ENCODE results near the gene TLN1.
A peak's percentile ranks its signal among the peaks of the same experiment; 100 is the strongest.

The TLN1 gene

GRCh38 chr9:35737143-35737542, 5.1 kb upstream of the TLN1 start:
- ChIA-PET POLR2A (interaction anchor here (0.8 to 5.3 kb wide), 2 partner anchors 9 to 10 kb away, joined by 4 to 57 read pairs; partner anchors contain the start of genes GBA2 and RGP1), CTCF (interaction anchor here (0.8 to 4.6 kb wide), 8 partner anchors 8 to 91 kb away, joined by 3 to 22 read pairs (median 4); no protein-coding TSS in a partner anchor)
- peaks cover 8% of the 10 kb centered on the region for H3K4me1 ChIP-seq (ENCODE audit: control insufficient read depth, insufficient read depth, low read length)
- no peak overlapping the region for H3K4me3 ChIP-seq (ENCODE audit: low read depth, low read length)
- TF ChIP-seq ZNF600 (tag by site-specific recombination; IDR thresholded peaks at IDR 0.05) (0 out of 2 replicates have a peak, but pooled peaks have one; percentile 13), ZNF707 (tag by site-specific recombination; IDR thresholded peaks at IDR 0.05) (no peak)
- peaks cover 22 to 87% of the 10 kb centered on the region in 2 experiments; a peak in 2 of 3 replicates for H3K36me3 ChIP-seq (ENCODE audit: control insufficient read depth in 2 of 2, insufficient read depth in 1 of 2, low read length in 2 of 2)
- H3K9me3 ChIP-seq (ENCODE audit: control insufficient read depth, insufficient read depth, low read depth, low read length), result no peaks in the 10 kb centered on the region
- H3K27ac ChIP-seq (ENCODE audit: extremely low read depth, low read depth, low read length), result no peak overlapping the region

GRCh38 chr9:35736201-35736633, 4.2 kb upstream of the TLN1 start:
- Histone ChIP-seq H3K27ac (ENCODE audit: extremely low read depth, low read depth, low read length) (no peak overlapping the region), H3K36me3 (ENCODE audit: control insufficient read depth in 2 of 2, insufficient read depth in 1 of 2, low read length in 2 of 2) (peaks cover 19 to 77% of the 10 kb centered on the region in 2 experiments; a peak in 2 of 3 replicates)
- POLR2A ChIA-PET, result interaction anchor here (1.2 to 5.3 kb wide), 3 partner anchors 11 to 76 kb away, joined by 4 to 57 read pairs (median 4); partner anchors contain the start of genes GBA2, MSMP, RGP1 and SPAG8

More at GRCh38 chr9:35736201-35736633, 4.2 kb upstream of the TLN1 start:
- peaks cover 8% of the 10 kb centered on the region for H3K4me1 ChIP-seq (ENCODE audit: control insufficient read depth, insufficient read depth, low read length)
- no peak overlapping the region for H3K4me3 ChIP-seq (ENCODE audit: low read depth, low read length)
- CTCF ChIA-PET, result interaction anchor here (0.6 to 4.6 kb wide), 23 partner anchors 10 to 216 kb away, joined by 3 to 51 read pairs (median 4); partner anchors contain the start of genes GBA2 and RGP1
- H3K9me3 ChIP-seq (ENCODE audit: control insufficient read depth, insufficient read depth, low read depth, low read length), result no peaks in the 10 kb centered on the region
- TF ChIP-seq ZNF416 (tag by site-specific recombination; IDR thresholded peaks at IDR 0.05), result no peak
- no peak for TF ChIP-seq ZNF214 (tag by site-specific recombination; IDR thresholded peaks at IDR 0.05; ENCODE audit: borderline replicate concordance)
- TF ChIP-seq INSM2 (tag by site-specific recombination; IDR thresholded peaks at IDR 0.05), result no peak
- TF ChIP-seq CTCF (tag by site-specific recombination; IDR thresholded peaks at IDR 0.05), result peak; percentile 54
- TF ChIP-seq PATZ1 (tag by site-specific recombination; IDR thresholded peaks at IDR 0.05), result no peak
- no peak for TF ChIP-seq ZNF37A (tag by site-specific recombination; IDR thresholded peaks at IDR 0.05)
- TF ChIP-seq ZNF335 (tag by site-specific recombination; conservative IDR thresholded peaks at IDR 0.05), result no peak
- TF ChIP-seq ZFP37 (tag by site-specific recombination; IDR thresholded peaks at IDR 0.05), result 0 out of 2 replicates have a peak, but pooled peaks have one; percentile 48
- peak; percentile 58 for TF ChIP-seq ZNF654 (tag by site-specific recombination; IDR thresholded peaks at IDR 0.05; ENCODE audit: low read depth)
- no peak for TF ChIP-seq GLI4 (tag by site-specific recombination; IDR thresholded peaks at IDR 0.05)
- no peak for TF ChIP-seq PRDM6 (tag by site-specific recombination; IDR thresholded peaks at IDR 0.05)
- no peak for TF ChIP-seq ZNF112 (tag by site-specific recombination; IDR thresholded peaks at IDR 0.05)
- TF ChIP-seq ZNF133 (tag by site-specific recombination; IDR thresholded peaks at IDR 0.05), result no peak
- no peak for TF ChIP-seq ZIC2 (tag by site-specific recombination; IDR thresholded peaks at IDR 0.05)
- no peak for TF ChIP-seq ZNF837 (tag by site-specific recombination; IDR thresholded peaks at IDR 0.05)
- 0 out of 2 replicates have a peak, but pooled peaks have one; percentile 50 for TF ChIP-seq ZNF600 (tag by site-specific recombination; IDR thresholded peaks at IDR 0.05)
- TF ChIP-seq ZSCAN16 (tag by site-specific recombination; IDR thresholded peaks at IDR 0.05), result no peak
